ENCODE measurements around the gene CMTM4.

GRCh38 chr16:66594739-66595138 lies 101.8 kb downstream of the CMTM4 start:
- TF ChIP-seq CTCF (IDR thresholded peaks at IDR 0.05; ENCODE audit: insufficient read depth, low read length) (no peak), REST (IDR thresholded peaks at IDR 0.05; ENCODE audit: insufficient replicate concordance, low read depth) (no peak), POLR2AphosphoS5 (IDR thresholded peaks at IDR 0.05; ENCODE audit: low read depth) (no peak), SPI1 (IDR thresholded peaks at IDR 0.05; ENCODE audit: borderline replicate concordance, low read depth) (no peak), GABPA (IDR thresholded peaks at IDR 0.05; ENCODE audit: low read depth) (no peak)

All from HL-60 (cell line).